ENCODE results near the gene NSD2. TPM values are rescaled to one million over a fixed set of nuclear protein-coding genes. Genes with fewer than 3 reads are reported as not detected.

Gene NSD2
- total and polyA plus RNA-seq, 2 donors (not counting 1 experiment from before 2014, with no cell fraction given), result 26.6 to 68.4 TPM

- peaks cover 41% of the 10 kb centered on the region for H3K79me2 ChIP-seq (ENCODE audit: control insufficient read depth, insufficient read depth, low read length)
- no peaks in the 10 kb centered on the region for H3K27me3 ChIP-seq (ENCODE audit: control insufficient read depth, insufficient read depth, low read length)
- peak; percentile 45 to 66 for DNase-seq (ENCODE audit: low read depth in 2 of 2)
- H3K4me2 ChIP-seq (ENCODE audit: extremely low read depth, insufficient read depth, low read length), result no peak overlapping the region
- no peak overlapping the region for H3K9ac ChIP-seq (ENCODE audit: insufficient read depth, low read length)
- no peak for TF ChIP-seq CTCF (conservative IDR thresholded peaks at IDR 0.05 in 1 of 2, IDR thresholded peaks at IDR 0.05 in 1 of 2; ENCODE audit: low read depth in 1 of 2, low read length in 2 of 2)
- no peak for TF ChIP-seq EZH2 (IDR thresholded peaks at IDR 0.05; ENCODE audit: low read length, missing control alignments)
- H3K9me3 ChIP-seq (ENCODE audit: control insufficient read depth, insufficient read depth, low read depth, low read length), result no peaks in the 10 kb centered on the region
- H3K4me3 ChIP-seq (replicated peaks in 1 of 4; ENCODE audit: control extremely low read depth in 1 of 4, insufficient read depth in 1 of 4, low read depth in 3 of 4, low read length in 4 of 4), result no peak overlapping the region
- H3K4me1 ChIP-seq (ENCODE audit: control insufficient read depth, extremely low read depth, insufficient read depth, low read length), result no peaks in the 10 kb centered on the region
- H2AFZ ChIP-seq (ENCODE audit: low read length), result no peak overlapping the region
- H4K20me1 ChIP-seq (ENCODE audit: control insufficient read depth, extremely low read depth, insufficient read depth, low read length), result no peaks in the 10 kb centered on the region
- H3K36me3 ChIP-seq (ENCODE audit: control insufficient read depth, insufficient read depth, low read length), result peaks cover 5% of the 10 kb centered on the region
- H3K27ac ChIP-seq (ENCODE audit: insufficient read depth, low read length), result no peak overlapping the region
Observed at GRCh38 chr4:1927675-1928074, 56.5 kb downstream of the NSD2 start.

GRCh38 chr4:1928356-1929239, 57.4 kb downstream of the NSD2 start:
- DNase-seq (ENCODE audit: low read depth in 2 of 2), result peak in 1 of 2 donors; percentile 37
- H3K4me2 ChIP-seq (ENCODE audit: extremely low read depth, insufficient read depth, low read length), result no peak overlapping the region
- no peaks in the 10 kb centered on the region for H3K9me3 ChIP-seq (ENCODE audit: control insufficient read depth, insufficient read depth, low read depth, low read length)
- no peak overlapping the region for H3K27ac ChIP-seq (ENCODE audit: insufficient read depth, low read length)
- H3K36me3 ChIP-seq (ENCODE audit: control insufficient read depth, insufficient read depth, low read length), result peaks cover 10% of the 10 kb centered on the region
- H3K4me3 ChIP-seq (replicated peaks in 1 of 4; ENCODE audit: control extremely low read depth in 1 of 4, insufficient read depth in 1 of 4, low read depth in 3 of 4, low read length in 4 of 4), result no peak overlapping the region
- H3K27me3 ChIP-seq (ENCODE audit: control insufficient read depth, insufficient read depth, low read length), result no peaks in the 10 kb centered on the region
- no peak overlapping the region for H3K9ac ChIP-seq (ENCODE audit: insufficient read depth, low read length)
- H3K4me1 ChIP-seq (ENCODE audit: control insufficient read depth, extremely low read depth, insufficient read depth, low read length), result no peaks in the 10 kb centered on the region
- H4K20me1 ChIP-seq (ENCODE audit: control insufficient read depth, extremely low read depth, insufficient read depth, low read length), result no peaks in the 10 kb centered on the region
- TF ChIP-seq EZH2 (IDR thresholded peaks at IDR 0.05; ENCODE audit: low read length, missing control alignments) (no peak), CTCF (conservative IDR thresholded peaks at IDR 0.05 in 1 of 2, IDR thresholded peaks at IDR 0.05 in 1 of 2; ENCODE audit: low read depth in 1 of 2, low read length in 2 of 2) (no peak)
- H2AFZ ChIP-seq (ENCODE audit: low read length), result no peak overlapping the region
- peaks cover 40% of the 10 kb centered on the region for H3K79me2 ChIP-seq (ENCODE audit: control insufficient read depth, insufficient read depth, low read length)

- Histone ChIP-seq H3K4me1 (ENCODE audit: control insufficient read depth, extremely low read depth, insufficient read depth, low read length) (no peaks in the 10 kb centered on the region), H3K27ac (ENCODE audit: insufficient read depth, low read length) (no peak overlapping the region), H2AFZ (ENCODE audit: low read length) (no peak overlapping the region), H4K20me1 (ENCODE audit: control insufficient read depth, extremely low read depth, insufficient read depth, low read length) (no peaks in the 10 kb centered on the region), H3K4me2 (ENCODE audit: extremely low read depth, insufficient read depth, low read length) (no peak overlapping the region), H3K79me2 (ENCODE audit: control insufficient read depth, insufficient read depth, low read length) (peaks cover 38% of the 10 kb centered on the region), H3K9ac (ENCODE audit: insufficient read depth, low read length) (no peak overlapping the region), H3K9me3 (ENCODE audit: control insufficient read depth, insufficient read depth, low read depth, low read length) (no peaks in the 10 kb centered on the region), H3K36me3 (ENCODE audit: control insufficient read depth, insufficient read depth, low read length) (peaks cover 15% of the 10 kb centered on the region), H3K4me3 (replicated peaks in 1 of 4; ENCODE audit: control extremely low read depth in 1 of 4, insufficient read depth in 1 of 4, low read depth in 3 of 4, low read length in 4 of 4) (no peak overlapping the region), H3K27me3 (ENCODE audit: control insufficient read depth, insufficient read depth, low read length) (no peaks in the 10 kb centered on the region)
- TF ChIP-seq EZH2 (IDR thresholded peaks at IDR 0.05; ENCODE audit: low read length, missing control alignments), result no peak
- no peak for TF ChIP-seq CTCF (conservative IDR thresholded peaks at IDR 0.05 in 1 of 2, IDR thresholded peaks at IDR 0.05 in 1 of 2; ENCODE audit: low read depth in 1 of 2, low read length in 2 of 2)
- DNase-seq (ENCODE audit: low read depth in 2 of 2), result no peak
Observed at GRCh38 chr4:1932736-1933135, 61.5 kb downstream of the NSD2 start.

All from fibroblast of lung (primary cell).